HEK293 (cell line): Measurements from ENCODE around the gene ABCA2.
A peak's percentile ranks its signal among the peaks of the same experiment; 100 is the strongest.

Experiments
- BCL11B ChIP-seq: fragments of 450-650 bp; formaldehyde crosslinking; IDR thresholded peaks from 2 replicates; pipeline ENCODE4 v1.5.1; 2016; ENCODE audit warnings: low read depth, missing biosample characterization, missing genetic modification characterization
- BCL6B ChIP-seq: fragments of 450-650 bp; formaldehyde crosslinking; IDR thresholded peaks from 2 replicates; pipeline ENCODE4 v1.5.1; 2017; ENCODE audit warnings: missing biosample characterization, missing genetic modification characterization
- ELK4 ChIP-seq: IDR thresholded peaks from 2 replicates; pipeline ENCODE4 v1.6.1; 2011; ENCODE audit warnings: mild to moderate bottlenecking, low read depth, low read length, borderline replicate concordance
- INSM2 ChIP-seq: fragments of 450-650 bp; formaldehyde crosslinking; IDR thresholded peaks from 2 replicates; pipeline ENCODE4 v1.5.1; 2016; ENCODE audit warnings: missing biosample characterization, missing genetic modification characterization
- KLF10 ChIP-seq: fragments of 450-650 bp; IDR thresholded peaks from 2 replicates; pipeline ENCODE4 v1.5.1; 2018; ENCODE audit warnings: missing biosample characterization, mild to moderate bottlenecking, missing genetic modification characterization
- KLF8 ChIP-seq: fragments of 450-650 bp; formaldehyde crosslinking; IDR thresholded peaks from 2 replicates; pipeline ENCODE4 v1.5.1; 2016; ENCODE audit warnings: missing biosample characterization, missing genetic modification characterization
- REPIN1 ChIP-seq: fragments of 450-650 bp; formaldehyde crosslinking; IDR thresholded peaks from 2 replicates; pipeline ENCODE4 v1.5.1; 2017; ENCODE audit warnings: missing biosample characterization, missing genetic modification characterization, low read depth
- SCRT2 ChIP-seq: fragments of 450-650 bp; formaldehyde crosslinking; IDR thresholded peaks from 2 replicates; pipeline ENCODE4 v1.5.1; 2016; ENCODE audit warnings: missing biosample characterization, missing genetic modification characterization
- ZBTB1 ChIP-seq: fragments of 450-650 bp; formaldehyde crosslinking; IDR thresholded peaks from 2 replicates; pipeline ENCODE4 v1.5.1; 2016; ENCODE audit warnings: missing biosample characterization, missing genetic modification characterization
- ZEB2 ChIP-seq: fragments of 450-650 bp; formaldehyde crosslinking; IDR thresholded peaks from 2 replicates; pipeline ENCODE4 v1.5.1; 2016; ENCODE audit warnings: missing biosample characterization, missing genetic modification characterization
- ZFP3 ChIP-seq: fragments of 450-650 bp; formaldehyde crosslinking; IDR thresholded peaks from 2 replicates; pipeline ENCODE4 v1.5.1; 2016; ENCODE audit warnings: low read depth, missing biosample characterization, missing genetic modification characterization
- ZFP37 ChIP-seq: fragments of 450-650 bp; formaldehyde crosslinking; IDR thresholded peaks from 2 replicates; pipeline ENCODE4 v1.5.1; 2016; ENCODE audit warnings: missing biosample characterization, missing genetic modification characterization
- ZIC2 ChIP-seq: fragments of 450-650 bp; formaldehyde crosslinking; IDR thresholded peaks from 2 replicates; pipeline ENCODE4 v1.5.1; 2016; ENCODE audit warnings: missing biosample characterization, missing genetic modification characterization
- ZNF133 ChIP-seq: fragments of 450-650 bp; formaldehyde crosslinking; IDR thresholded peaks from 2 replicates; pipeline ENCODE4 v1.5.1; 2016; ENCODE audit warnings: missing biosample characterization, missing genetic modification characterization
- ZNF146 ChIP-seq: fragments of 450-650 bp; formaldehyde crosslinking; IDR thresholded peaks from 2 replicates; pipeline ENCODE4 v1.5.1; 2016; ENCODE audit warnings: missing biosample characterization, missing genetic modification characterization
- ZNF175 ChIP-seq: fragments of 450-650 bp; formaldehyde crosslinking; IDR thresholded peaks from 2 replicates; pipeline ENCODE4 v1.5.1; 2016; ENCODE audit warnings: missing biosample characterization, missing genetic modification characterization
- ZNF350 ChIP-seq: fragments of 450-650 bp; formaldehyde crosslinking; IDR thresholded peaks from 2 replicates; pipeline ENCODE4 v1.5.0; 2017; ENCODE audit warnings: missing biosample characterization, mild to moderate bottlenecking, missing genetic modification characterization
- ZNF404 ChIP-seq: fragments of 450-650 bp; formaldehyde crosslinking; IDR thresholded peaks from 2 replicates; pipeline ENCODE4 v1.5.1; 2017; ENCODE audit warnings: missing biosample characterization, missing genetic modification characterization
- ZNF416 ChIP-seq: fragments of 450-650 bp; formaldehyde crosslinking; IDR thresholded peaks from 2 replicates; pipeline ENCODE4 v1.5.1; 2016; ENCODE audit warnings: missing biosample characterization, missing genetic modification characterization
- ZNF530 ChIP-seq: fragments of 450-650 bp; formaldehyde crosslinking; IDR thresholded peaks from 2 replicates; pipeline ENCODE4 v1.5.1; 2016; ENCODE audit warnings: low read depth, missing biosample characterization, missing genetic modification characterization
- ZNF544 ChIP-seq: fragments of 450-650 bp; formaldehyde crosslinking; IDR thresholded peaks from 2 replicates; pipeline ENCODE4 v1.5.0; 2017; ENCODE audit warnings: missing biosample characterization, missing genetic modification characterization
- ZNF555 ChIP-seq: fragments of 450-650 bp; formaldehyde crosslinking; conservative IDR thresholded peaks from 2 replicates; pipeline ENCODE4 v1.5.1; 2017; ENCODE audit warnings: missing biosample characterization, mild to moderate bottlenecking, missing genetic modification characterization, inconsistent platforms
- ZNF558 ChIP-seq: fragments of 450-650 bp; formaldehyde crosslinking; IDR thresholded peaks from 2 replicates; pipeline ENCODE4 v1.5.1; 2016; ENCODE audit warnings: missing biosample characterization, missing genetic modification characterization
- ZNF664 ChIP-seq: fragments of 450-650 bp; formaldehyde crosslinking; IDR thresholded peaks from 2 replicates; pipeline ENCODE4 v1.5.1; 2016; ENCODE audit warnings: missing biosample characterization, missing genetic modification characterization
- ZNF670 ChIP-seq: fragments of 450-650 bp; formaldehyde crosslinking; IDR thresholded peaks from 2 replicates; pipeline ENCODE4 v1.5.1; 2016; ENCODE audit warnings: missing biosample characterization, missing genetic modification characterization, low read depth
- ZNF704 ChIP-seq: fragments of 450-650 bp; formaldehyde crosslinking; IDR thresholded peaks from 2 replicates; pipeline ENCODE4 v1.5.1; 2016; ENCODE audit warnings: missing biosample characterization, missing genetic modification characterization
- ZNF768 ChIP-seq: fragments of 450-650 bp; formaldehyde crosslinking; IDR thresholded peaks from 2 replicates; pipeline ENCODE4 v1.5.1; 2018; ENCODE audit warnings: missing biosample characterization, mild to moderate bottlenecking, missing genetic modification characterization
- ZNF792 ChIP-seq: fragments of 450-650 bp; formaldehyde crosslinking; IDR thresholded peaks from 2 replicates; pipeline ENCODE4 v1.5.1; 2016; ENCODE audit warnings: missing biosample characterization, missing genetic modification characterization
- ZSCAN4 ChIP-seq: fragments of 450-650 bp; formaldehyde crosslinking; IDR thresholded peaks from 2 replicates; pipeline ENCODE4 v1.5.1; 2017; ENCODE audit warnings: missing biosample characterization, missing genetic modification characterization
- TF ChIP-seq, protein P1 (sequence below): fragments of 450-650 bp; formaldehyde crosslinking; IDR thresholded peaks from 2 replicates; pipeline ENCODE4 v1.5.1; 2016; ENCODE audit warnings: missing biosample characterization, missing genetic modification characterization
- TF ChIP-seq, protein P2 (sequence below): fragments of 450-650 bp; formaldehyde crosslinking; IDR thresholded peaks from 2 replicates; pipeline ENCODE4 v1.5.1; 2016; ENCODE audit warnings: missing biosample characterization, missing genetic modification characterization

ABCA2 gene

GRCh38 chr9:137029058-137029936 lies 1.3 kb upstream of the ABCA2 start (continued):
- TF ChIP-seq ZNF704 (tag by site-specific recombination) (no peak), ZNF133 (tag by site-specific recombination) (no peak), KLF10 (tag by site-specific recombination) (no peak), ZFP37 (tag by site-specific recombination) (0 out of 2 replicates have a peak, but pooled peaks have one; percentile 22), ZNF416 (no peak), BCL6B (tag by site-specific recombination) (no peak), ZFP3 (tag by site-specific recombination) (no peak), ZNF350 (tag by site-specific recombination) (no peak), ZIC2 (tag by site-specific recombination) (no peak), INSM2 (tag by site-specific recombination) (peak; percentile 30; the same call in 1 of the 2 replicates), SCRT2 (tag by site-specific recombination) (no peak), ZNF146 (tag by site-specific recombination) (no peak), ELK4 (no peak), ZNF792 (tag by site-specific recombination) (no peak), ZNF175 (tag by site-specific recombination) (no peak), ZNF664 (tag by site-specific recombination) (no peak), ZEB2 (tag by site-specific recombination) (no peak), ZNF768 (tag by site-specific recombination) (no peak), BCL11B (peak; percentile 91), KLF8 (peak; percentile 69), ZNF404 (tag by site-specific recombination) (no peak), REPIN1 (tag by site-specific recombination) (no peak), ZNF558 (tag by site-specific recombination) (no peak), ZBTB1 (tag by site-specific recombination) (no peak), ZNF544 (tag by site-specific recombination) (no peak), ZNF670 (tag by site-specific recombination) (no peak), ZNF555 (tag by site-specific recombination) (no peak), ZNF530 (no peak), ZSCAN4 (no peak)
- TF ChIP-seq, protein P1, sequence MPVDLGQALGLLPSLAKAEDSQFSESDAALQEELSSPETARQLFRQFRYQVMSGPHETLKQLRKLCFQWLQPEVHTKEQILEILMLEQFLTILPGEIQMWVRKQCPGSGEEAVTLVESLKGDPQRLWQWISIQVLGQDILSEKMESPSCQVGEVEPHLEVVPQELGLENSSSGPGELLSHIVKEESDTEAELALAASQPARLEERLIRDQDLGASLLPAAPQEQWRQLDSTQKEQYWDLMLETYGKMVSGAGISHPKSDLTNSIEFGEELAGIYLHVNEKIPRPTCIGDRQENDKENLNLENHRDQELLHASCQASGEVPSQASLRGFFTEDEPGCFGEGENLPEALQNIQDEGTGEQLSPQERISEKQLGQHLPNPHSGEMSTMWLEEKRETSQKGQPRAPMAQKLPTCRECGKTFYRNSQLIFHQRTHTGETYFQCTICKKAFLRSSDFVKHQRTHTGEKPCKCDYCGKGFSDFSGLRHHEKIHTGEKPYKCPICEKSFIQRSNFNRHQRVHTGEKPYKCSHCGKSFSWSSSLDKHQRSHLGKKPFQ (tag by site-specific recombination) = no peak
- TF ChIP-seq, protein P2, sequence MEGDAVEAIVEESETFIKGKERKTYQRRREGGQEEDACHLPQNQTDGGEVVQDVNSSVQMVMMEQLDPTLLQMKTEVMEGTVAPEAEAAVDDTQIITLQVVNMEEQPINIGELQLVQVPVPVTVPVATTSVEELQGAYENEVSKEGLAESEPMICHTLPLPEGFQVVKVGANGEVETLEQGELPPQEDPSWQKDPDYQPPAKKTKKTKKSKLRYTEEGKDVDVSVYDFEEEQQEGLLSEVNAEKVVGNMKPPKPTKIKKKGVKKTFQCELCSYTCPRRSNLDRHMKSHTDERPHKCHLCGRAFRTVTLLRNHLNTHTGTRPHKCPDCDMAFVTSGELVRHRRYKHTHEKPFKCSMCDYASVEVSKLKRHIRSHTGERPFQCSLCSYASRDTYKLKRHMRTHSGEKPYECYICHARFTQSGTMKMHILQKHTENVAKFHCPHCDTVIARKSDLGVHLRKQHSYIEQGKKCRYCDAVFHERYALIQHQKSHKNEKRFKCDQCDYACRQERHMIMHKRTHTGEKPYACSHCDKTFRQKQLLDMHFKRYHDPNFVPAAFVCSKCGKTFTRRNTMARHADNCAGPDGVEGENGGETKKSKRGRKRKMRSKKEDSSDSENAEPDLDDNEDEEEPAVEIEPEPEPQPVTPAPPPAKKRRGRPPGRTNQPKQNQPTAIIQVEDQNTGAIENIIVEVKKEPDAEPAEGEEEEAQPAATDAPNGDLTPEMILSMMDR (tag by site-specific recombination) = peak; percentile 94
